GM12878 (cell line): ENCODE results near the gene ANO10.

Experiments
- EP300 ChIP-seq, 2 experiments: fragments of 150-350 bp in 1 of 2; IDR thresholded peaks; 2 replicates each; pipeline ENCODE4 v1.6.1; 2011 to 2012; ENCODE audit warnings: low read depth in 2 of 2, low read length in 2 of 2, borderline replicate concordance in 1 of 2, improper control_type of control experiment in 1 of 2, inconsistent platforms in 1 of 2; ENCODE audit not compliant: control insufficient read depth in 1 of 2
- PKNOX1 ChIP-seq: fragments of 450-650 bp; IDR thresholded peaks from 2 replicates; pipeline ENCODE4 v1.6.1; 2016; ENCODE audit warnings: mild to moderate bottlenecking

DNA sequence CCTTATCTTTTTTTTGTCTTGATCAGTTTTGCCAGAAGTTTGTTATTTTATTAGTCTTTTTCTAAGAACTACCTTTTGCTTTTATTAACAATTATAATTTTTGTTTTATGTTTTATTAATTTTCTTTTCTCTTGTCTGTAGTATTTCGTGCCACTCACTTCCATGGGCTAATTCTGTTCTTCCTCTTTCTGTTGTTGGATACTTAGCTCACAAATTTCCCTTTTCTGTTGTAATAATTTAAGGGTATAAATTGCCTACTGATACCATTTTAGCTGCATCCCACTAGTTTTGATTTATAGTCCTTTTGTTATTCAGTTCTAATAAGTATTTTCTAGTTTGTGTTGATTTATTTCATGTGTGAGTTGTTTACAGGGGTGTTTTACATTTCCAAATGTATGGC lies 286.8 kb downstream of the ANO10 start:
- TF ChIP-seq EP300 (IDR thresholded peaks at IDR 0.05; ENCODE audit: borderline replicate concordance in 1 of 2, control insufficient read depth in 1 of 2, low read depth in 2 of 2, low read length in 2 of 2) = no peak
- no peak for TF ChIP-seq PKNOX1
